Mucosa of gallbladder (tissue), 1 donor: Measurements from ENCODE around the gene GRHL3. TPM values are rescaled to one million over a fixed set of nuclear protein-coding genes. Genes with fewer than 3 reads are reported as not detected.

Experiments used
- DNase-seq: peaks from one replicate; pipeline ENCODE4 v3.0.0-alpha.2; 2020; ENCODE audit warnings: low spot score
- total RNA-seq: library from RNA; stranded (reverse); gene quantifications from one replicate; pipeline ENCODE4 v1.2.1, GENCODE V29; 2021
- donor health status: DM: no; HTN: no; CAD: no.

The GRHL3 gene
- total RNA-seq, 1 donor from 2014 or later: 1.4 TPM

- DNase-seq: no peak
These were observed 1.1 kb upstream of the GRHL3 start for GRCh38 chr1:24317956-24318614.

DNA sequence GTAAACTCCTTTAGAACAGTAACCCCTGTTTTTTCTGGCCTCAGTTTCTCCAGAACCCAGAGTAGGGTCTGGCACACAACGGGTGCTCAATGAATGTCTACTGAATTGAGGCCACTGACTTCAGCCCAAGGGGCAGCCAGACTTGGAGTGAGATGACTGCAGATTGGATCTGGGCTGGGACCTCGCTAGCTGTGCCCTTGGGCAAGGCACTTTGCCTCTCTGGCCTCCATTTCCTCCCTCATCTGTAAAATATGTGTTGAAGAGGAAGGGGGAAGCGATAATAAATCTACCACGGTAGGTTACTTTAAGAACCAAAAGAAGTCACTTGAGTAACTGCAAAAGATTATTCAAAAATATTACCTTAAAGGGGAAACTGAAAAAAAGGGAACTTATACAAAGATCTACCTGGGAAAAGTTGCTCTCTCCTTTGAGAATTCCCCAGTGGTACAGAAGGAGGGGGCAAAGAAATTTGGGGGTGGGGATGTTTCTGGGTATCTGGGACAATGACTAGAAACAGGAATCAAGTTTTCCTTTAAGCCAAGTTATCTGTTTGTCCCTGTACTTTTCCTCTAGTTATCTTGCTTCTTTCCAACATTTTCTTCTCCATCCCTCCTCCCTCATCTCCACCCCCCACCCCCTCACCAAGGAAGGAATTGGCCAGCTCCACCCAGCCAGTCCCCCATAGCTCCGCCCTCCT, 394 bp upstream of the GRHL3 start:
- no peak for DNase-seq

GRCh38 chr1:24319962-24320361, 805 bp downstream of the GRHL3 start:
- no peak for DNase-seq

- DNase-seq: no peak
These were observed 2.0 kb downstream of the GRHL3 start for GRCh38 chr1:24321126-24321525.

- DNase-seq: peak; percentile 38
These were observed 2.7 kb downstream of the GRHL3 start for GRCh38 chr1:24321697-24322469.

- DNase-seq: no peak
These were observed 3.5 kb downstream of the GRHL3 start for GRCh38 chr1:24322470-24323177.

- DNase-seq: no peak
These were observed 4.1 kb downstream of the GRHL3 start for GRCh38 chr1:24323281-24323680.

DNA sequence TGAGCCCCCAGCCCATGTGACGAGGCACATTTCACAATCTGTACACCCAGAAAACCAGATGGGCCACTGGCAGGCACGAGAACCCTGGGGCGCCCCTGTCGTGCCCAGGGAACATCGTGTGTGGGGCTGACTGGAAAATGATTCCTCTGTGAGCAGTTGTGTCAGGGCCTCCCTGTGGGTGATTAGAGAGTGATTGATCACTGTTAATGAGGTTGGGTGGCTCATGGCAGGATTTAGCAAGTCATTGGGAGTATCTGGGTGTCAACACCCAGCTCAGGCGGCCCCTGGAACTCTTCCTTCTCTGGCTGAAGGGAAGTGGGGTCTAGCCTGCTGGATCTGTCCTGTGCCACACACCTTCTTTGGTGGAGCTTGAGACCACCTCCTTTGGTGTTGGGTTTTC, 5.7 kb downstream of the GRHL3 start:
- no peak for DNase-seq

GRCh38 chr1:24325587-24326449, 6.7 kb downstream of the GRHL3 start:
- DNase-seq: no peak

- DNase-seq: no peak
These were observed 8.3 kb downstream of the GRHL3 start for GRCh38 chr1:24327486-24327885.

GRCh38 chr1:24327891-24328290, 8.7 kb downstream of the GRHL3 start:
- DNase-seq: no peak

DNA sequence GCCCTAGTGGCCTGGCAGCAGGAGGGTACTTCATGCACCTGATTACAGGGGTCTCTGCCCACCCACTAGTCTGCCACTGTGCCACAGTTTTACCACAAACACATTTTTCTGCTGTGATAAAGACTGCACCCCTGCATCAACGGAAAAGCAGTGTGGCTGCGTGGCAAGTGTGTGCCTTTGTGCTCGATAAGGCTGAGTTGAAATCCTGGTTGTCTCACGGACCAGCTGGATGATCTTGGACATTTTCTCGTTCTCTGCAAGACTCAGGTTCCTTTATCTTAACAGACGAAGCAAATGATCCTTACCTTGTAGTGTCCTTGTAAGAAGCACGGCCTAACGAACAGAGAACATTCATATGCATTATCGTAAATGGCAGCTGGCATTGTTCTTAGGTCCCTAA, 10.2 kb downstream of the GRHL3 start:
- no peak for DNase-seq

- DNase-seq: no peak
These were observed 10.8 kb downstream of the GRHL3 start for GRCh38 chr1:24329797-24330543.

GRCh38 chr1:24331961-24332673, 13.0 kb downstream of the GRHL3 start:
- DNase-seq: no peak

GRCh38 chr1:24336075-24336474, 16.9 kb downstream of the GRHL3 start:
- no peak for DNase-seq

DNA sequence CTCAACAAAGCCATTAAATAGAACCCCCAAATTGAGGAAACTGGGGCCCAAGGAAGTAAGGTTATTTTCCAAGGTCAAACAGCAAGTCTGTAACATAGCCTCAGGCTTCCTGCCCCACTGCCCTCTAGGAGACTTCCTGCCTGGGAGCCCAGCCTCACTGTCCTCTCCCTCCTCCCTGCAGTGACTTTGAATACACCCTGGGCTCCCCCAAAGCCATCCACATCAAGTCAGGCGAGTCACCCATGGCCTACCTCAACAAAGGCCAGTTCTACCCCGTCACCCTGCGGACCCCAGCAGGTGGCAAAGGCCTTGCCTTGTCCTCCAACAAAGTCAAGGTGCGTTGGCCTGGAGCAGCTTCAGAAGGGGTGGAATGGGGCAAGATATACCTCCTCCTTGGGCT, 18.3 kb downstream of the GRHL3 start:
- DNase-seq: no peak

DNA sequence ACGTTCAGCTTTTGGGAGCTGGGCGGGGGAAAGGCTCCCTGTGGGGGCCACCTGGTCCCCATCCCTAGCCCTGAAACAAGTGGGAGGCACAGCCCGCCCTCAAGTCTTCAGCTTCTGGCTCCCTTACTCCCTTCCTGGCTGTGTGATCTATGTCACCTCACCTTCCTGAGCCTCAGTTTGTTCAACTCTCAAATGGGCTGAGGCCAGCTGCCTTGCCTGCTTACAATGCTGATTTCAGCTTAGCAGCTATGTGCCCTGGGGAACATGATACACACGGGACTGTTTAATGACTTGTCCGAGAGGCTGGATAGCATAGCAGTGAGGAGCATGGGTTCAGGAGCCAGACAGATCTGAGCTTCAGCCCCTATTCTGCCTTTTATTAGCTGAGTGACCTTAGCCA, 19.3 kb downstream of the GRHL3 start:
- no peak for DNase-seq

DNA sequence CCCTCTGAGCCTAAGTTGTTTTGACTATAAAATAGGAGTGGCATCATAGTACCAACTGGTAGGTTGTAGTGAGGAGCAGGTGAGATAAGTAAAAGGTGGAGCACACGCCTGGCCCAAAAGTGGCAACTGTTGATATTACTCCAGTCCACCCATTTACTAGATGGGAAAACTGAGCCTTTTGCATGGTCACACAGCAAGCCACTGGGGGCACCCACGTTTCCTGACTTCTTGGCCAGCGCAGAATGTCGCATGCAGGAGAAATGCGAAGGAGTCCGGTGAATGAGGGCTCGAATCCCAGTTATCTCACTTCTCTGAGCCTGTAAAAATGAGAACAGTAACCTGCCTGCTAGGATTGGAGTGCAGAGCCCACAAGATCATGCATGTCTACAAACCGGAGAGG, 20.8 kb downstream of the GRHL3 start:
- DNase-seq: no peak

DNA sequence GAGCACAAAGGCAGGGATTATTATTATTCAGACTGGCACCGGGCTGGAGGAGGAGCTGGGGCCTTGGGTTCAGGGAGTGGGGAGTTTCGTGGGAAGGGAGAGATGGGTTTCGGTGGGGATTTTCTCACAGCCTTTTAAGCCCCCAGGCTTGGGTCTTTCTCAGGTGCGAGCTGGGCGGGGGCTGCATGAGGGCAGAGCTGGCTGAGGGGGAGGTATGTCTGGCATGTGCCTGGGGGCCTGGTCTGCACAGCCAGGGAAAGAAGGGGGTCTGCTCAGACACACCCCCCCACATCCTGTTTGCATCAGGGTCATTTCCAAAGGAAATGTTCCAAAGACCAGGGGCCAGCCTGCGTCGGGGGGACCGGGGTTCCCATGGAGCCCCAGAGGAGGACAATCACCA, 21.6 kb downstream of the GRHL3 start:
- no peak for DNase-seq

DNA sequence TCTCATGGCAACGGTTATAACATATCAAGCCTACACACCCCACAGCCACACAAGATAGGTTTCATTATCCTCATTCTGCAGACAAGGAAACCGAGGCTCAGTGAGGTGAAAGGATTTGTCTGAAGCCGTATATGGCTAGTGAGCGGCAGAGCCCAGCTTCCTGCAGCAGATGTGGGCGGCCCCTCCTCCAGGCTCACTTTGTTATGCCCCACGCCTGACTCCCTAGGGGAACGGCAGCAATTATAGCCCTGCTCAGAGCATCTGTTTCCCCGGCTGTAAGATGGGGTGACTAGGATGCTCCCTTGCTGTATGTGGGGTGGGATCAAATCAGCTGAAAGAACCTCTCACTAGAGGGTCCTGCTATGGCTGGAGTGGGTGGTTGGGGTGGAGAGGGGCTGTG, 22.1 kb downstream of the GRHL3 start:
- no peak for DNase-seq
